22Rv1 (cell line): Measurements from ENCODE around the gene BCL10.

Experiments
- H3K27ac ChIP-seq: fragments of 450-650 bp; 2 replicates; pipeline ENCODE4 v1.5.1; 2017
- CTCF ChIP-seq: fragments of 450-650 bp; IDR thresholded peaks from 2 replicates; pipeline ENCODE4 v1.5.1; 2017; ENCODE audit warnings: mild to moderate bottlenecking
- ZFX ChIP-seq: fragments of 450-650 bp; IDR thresholded peaks from 2 replicates; pipeline ENCODE4 v1.6.1; 2017; ENCODE audit warnings: antibody characterized with exemption, borderline replicate concordance

BCL10 gene

GRCh38 chr1:85244271-85245061, 32.0 kb downstream of the BCL10 start:
- H3K27ac ChIP-seq, result no peak overlapping the region
- TF ChIP-seq ZFX, result no peak
- TF ChIP-seq CTCF, result no peak

- TF ChIP-seq ZFX, result no peak
- H3K27ac ChIP-seq, result no peak overlapping the region
These were observed 33.1 kb downstream of the BCL10 start for GRCh38 chr1:85243372-85243771.

- no peak overlapping the region for H3K27ac ChIP-seq
- TF ChIP-seq ZFX (no peak), CTCF (peak; percentile 29)
These were observed 35.8 kb downstream of the BCL10 start for GRCh38 chr1:85240643-85241042.

GRCh38 chr1:85240174-85240601, 36.2 kb downstream of the BCL10 start:
- H3K27ac ChIP-seq, result no peak overlapping the region
- TF ChIP-seq CTCF (peak; percentile 68), ZFX (no peak)

- TF ChIP-seq CTCF (no peak), ZFX (no peak)
- H3K27ac ChIP-seq, result no peak overlapping the region
These were observed 38.8 kb downstream of the BCL10 start for GRCh38 chr1:85237613-85238012.

- H3K27ac ChIP-seq, result no peak overlapping the region
- TF ChIP-seq CTCF (no peak), ZFX (no peak)
These were observed 46.0 kb downstream of the BCL10 start for GRCh38 chr1:85230305-85230977.

GRCh38 chr1:85229574-85230097, 46.8 kb downstream of the BCL10 start:
- no peak for TF ChIP-seq ZFX
- no peak for TF ChIP-seq CTCF

More at GRCh38 chr1:85229574-85230097, 46.8 kb downstream of the BCL10 start:
- no peak overlapping the region for H3K27ac ChIP-seq
